22Rv1 (cell line): ENCODE results near the gene SYTL1.

Source experiments
- CTCF ChIP-seq: fragments of 450-650 bp; IDR thresholded peaks from 2 replicates; pipeline ENCODE4 v1.5.1; 2017; ENCODE audit warnings: mild to moderate bottlenecking
- ZFX ChIP-seq: fragments of 450-650 bp; IDR thresholded peaks from 2 replicates; pipeline ENCODE4 v1.6.1; 2017; ENCODE audit warnings: antibody characterized with exemption, borderline replicate concordance

- TF ChIP-seq CTCF, result no peak
- TF ChIP-seq ZFX, result no peak
Measured at GRCh38 chr1:27364696-27365371, 23.0 kb downstream of the SYTL1 start.
